Omental fat pad (tissue), 4 donors: ENCODE data around the gene STX16. TPM values are rescaled to one million over a fixed set of nuclear protein-coding genes. Genes with fewer than 3 reads are reported as not detected.
"Not testable (repeated sequence)": the region's sequence is repeated elsewhere in the genome, so short reads cannot be mapped to it uniquely, and the experiment has no call there.

Experiments used
- ATAC-seq: fragments of 150-250 bp; one replicate; pipeline ENCODE4 v1.9.1; 2016; ENCODE audit warnings: mild to moderate bottlenecking, moderate library complexity; ENCODE audit not compliant: low FRiP score
- DNase-seq: peaks from one replicate; pipeline ENCODE4 v3.0.0-alpha.2; 2019; ENCODE audit warnings: low spot score
- total RNA-seq, 4 donors: library from RNA; depleted of rRNA; stranded (reverse); fragments of >200 nt; gene quantifications; one replicate each; pipeline ENCODE4 v1.1.0, GENCODE V29; 2016
- TF ChIP-seq, protein P1 (sequence below), 3 donors: fragments of 450-650 bp; IDR thresholded peaks; one replicate each; pipeline ENCODE4 v1.5.1; 2016 to 2017; ENCODE audit warnings: antibody characterized with exemption in 3 of 3, mild to moderate bottlenecking in 3 of 3, moderate library complexity in 2 of 3

The STX16 gene
- total RNA-seq, 4 donors from 2014 or later: 38.5 to 87.2 (median 49.1) TPM

DNA sequence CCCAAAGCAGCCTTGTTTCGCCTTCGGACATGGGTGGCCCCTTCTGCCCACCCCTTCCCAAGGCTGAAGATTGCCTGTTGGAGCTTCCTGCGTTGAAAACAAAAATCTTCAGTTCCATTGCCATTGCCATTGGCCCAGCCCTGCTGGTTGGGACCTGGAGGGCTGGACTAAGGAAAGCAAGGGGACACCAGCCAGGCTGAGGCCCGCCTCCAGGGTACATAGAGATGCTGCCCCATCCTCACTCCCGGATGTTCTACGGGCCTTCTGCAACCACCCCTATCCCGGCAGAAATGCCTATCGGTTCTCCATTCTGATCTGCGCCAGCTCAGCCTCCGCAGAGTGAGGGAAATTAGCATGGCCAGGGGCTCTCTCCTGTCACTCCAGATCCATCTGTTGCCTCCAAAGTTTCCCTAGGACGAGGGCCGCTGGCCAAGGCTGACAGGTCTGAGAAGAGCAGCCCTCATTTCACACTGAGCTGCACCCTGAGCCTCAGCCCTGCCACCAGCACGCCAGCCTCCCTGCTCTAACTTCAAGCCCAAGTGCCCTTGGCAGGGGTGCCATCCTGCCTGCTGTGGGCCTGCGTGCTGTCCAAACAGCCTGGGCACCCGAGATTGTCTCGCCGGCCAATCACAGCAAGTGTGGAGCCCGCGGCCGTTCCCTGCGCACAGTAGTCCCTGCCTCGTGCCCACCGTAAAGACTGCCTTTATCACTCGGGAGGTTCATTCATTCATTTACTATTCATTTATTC lies 13.4 kb upstream of the STX16 start:
- ATAC-seq (no peak), DNase-seq (no peak)
- TF ChIP-seq, protein P1, sequence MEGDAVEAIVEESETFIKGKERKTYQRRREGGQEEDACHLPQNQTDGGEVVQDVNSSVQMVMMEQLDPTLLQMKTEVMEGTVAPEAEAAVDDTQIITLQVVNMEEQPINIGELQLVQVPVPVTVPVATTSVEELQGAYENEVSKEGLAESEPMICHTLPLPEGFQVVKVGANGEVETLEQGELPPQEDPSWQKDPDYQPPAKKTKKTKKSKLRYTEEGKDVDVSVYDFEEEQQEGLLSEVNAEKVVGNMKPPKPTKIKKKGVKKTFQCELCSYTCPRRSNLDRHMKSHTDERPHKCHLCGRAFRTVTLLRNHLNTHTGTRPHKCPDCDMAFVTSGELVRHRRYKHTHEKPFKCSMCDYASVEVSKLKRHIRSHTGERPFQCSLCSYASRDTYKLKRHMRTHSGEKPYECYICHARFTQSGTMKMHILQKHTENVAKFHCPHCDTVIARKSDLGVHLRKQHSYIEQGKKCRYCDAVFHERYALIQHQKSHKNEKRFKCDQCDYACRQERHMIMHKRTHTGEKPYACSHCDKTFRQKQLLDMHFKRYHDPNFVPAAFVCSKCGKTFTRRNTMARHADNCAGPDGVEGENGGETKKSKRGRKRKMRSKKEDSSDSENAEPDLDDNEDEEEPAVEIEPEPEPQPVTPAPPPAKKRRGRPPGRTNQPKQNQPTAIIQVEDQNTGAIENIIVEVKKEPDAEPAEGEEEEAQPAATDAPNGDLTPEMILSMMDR (IDR thresholded peaks at IDR 0.05): no peak

DNA sequence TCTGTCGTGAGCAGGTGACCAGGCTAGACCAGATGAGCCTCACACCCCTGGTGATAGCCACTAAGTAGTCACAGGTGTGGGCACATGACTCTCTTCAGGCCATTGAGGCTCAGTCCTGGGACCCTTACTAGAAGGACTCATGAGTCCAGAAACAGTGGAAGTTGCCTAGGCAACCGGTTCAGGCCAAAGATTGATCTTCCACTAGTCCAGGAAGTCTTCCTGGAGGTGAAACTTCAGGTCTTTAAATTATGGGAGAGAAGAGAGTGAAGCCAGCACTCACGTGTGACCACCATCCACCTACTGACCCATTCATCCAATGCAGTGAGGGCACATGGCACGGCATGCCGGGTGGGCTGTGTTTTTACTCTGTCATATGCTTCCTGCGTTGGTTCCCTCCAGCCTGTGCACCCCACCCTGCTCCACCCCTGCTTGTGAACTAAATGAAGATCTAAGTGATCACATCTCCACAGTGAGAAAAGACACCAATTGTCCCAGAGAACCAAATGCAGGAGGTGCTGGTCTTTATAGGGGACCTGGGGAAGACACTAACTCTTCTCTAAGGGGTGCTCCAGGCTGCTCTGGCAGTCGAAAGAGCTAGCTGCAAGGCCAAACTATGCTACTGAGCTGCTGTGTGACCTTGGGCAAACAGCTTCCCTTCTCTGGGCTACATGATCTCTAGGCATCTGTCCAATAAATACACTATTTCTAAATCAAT lies 12.5 kb upstream of the STX16 start:
- TF ChIP-seq, protein P1 (IDR thresholded peaks at IDR 0.05): no peak
- DNase-seq: no peak

DNA sequence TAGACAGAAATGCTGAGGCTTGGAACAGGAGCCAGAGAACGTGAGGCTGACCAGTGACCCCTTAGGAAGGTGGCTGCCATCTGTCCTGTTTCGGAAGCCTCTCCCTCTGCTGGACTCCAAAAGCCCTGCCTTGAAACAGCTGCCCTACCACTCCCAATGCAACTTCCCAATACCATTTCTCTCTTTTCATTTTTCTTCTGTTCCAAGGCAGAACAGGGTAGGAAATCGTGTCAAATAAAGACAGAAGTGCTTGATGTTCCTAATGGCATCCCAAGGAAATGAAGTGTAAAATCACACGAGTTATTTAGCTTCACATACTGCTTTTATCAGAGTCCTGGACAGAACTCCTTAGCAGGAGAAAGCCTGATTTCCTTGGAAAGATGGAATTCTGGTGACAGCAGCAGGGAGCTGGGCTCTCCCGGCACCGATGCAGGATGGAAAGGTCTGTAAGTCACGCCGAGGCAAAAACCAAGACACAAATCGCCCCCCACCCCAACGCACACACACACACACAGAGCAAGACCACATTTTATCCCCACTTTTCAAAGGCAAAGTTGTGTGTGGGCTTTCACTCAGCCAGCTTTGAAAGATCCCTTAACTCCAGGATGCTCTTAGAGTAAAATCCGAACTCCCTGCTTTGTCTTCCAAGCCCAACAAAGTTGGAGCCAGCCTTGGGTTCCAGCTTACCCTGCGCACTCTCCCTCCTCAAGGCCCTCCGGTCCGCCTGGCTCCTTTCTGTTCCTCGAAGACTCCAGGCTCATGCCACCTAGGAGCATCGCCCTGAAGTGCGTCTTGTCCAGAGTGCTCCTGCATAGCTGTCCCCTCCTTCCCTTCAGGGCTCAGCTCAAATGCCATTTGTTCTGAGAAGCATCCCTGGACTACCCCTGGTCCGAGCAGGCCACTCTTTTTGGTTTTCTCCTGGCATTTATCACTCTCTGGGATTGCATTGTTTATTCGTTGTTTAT lies 11.6 kb upstream of the STX16 start:
- no peak for DNase-seq
- TF ChIP-seq, protein P1 (IDR thresholded peaks at IDR 0.05): no peak
- no peak for ATAC-seq

More for the DNA sequence above, 12.5 kb upstream of the STX16 start:
- ATAC-seq: no peak

DNA sequence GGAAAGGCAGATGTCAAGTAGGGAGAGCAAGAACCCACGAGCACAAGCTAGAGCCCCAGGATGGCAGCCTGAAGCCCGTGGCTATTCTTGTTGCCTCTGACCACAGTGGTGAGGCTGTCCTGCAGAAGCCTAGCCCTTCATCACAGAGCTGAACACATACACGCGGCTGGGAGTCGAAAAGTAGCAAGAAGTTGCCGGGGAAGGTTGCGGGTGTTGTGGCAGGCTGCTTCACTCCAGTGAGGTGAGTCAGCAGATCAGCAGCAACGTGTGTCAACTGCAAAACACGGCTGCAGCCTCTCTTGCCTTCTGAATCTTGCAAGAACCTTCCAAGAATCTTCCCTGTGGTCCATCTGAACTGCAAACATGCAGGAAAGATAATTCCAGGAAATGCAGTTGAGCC lies 10.6 kb upstream of the STX16 start:
- TF ChIP-seq, protein P1 (IDR thresholded peaks at IDR 0.05): no peak
- DNase-seq (no peak), ATAC-seq (no peak)

DNA sequence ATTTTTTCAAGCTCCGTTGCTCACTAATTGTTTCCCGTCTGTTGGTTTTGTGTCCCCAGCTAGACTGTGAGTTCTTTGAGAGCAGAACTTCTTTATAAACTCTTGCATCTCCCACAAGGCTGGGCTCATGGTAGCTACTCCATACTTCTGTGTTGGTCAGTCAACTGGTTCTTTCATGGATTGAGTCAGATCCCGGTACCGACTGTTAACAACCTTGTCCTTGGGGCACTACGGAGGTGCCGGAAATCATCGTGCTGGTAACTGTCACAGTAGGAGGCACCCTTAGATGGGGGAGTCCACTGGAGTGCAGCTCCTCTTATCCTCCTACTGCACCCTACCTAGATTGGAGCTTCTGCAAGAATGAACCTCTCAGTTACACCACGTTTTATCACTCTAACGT lies 8.6 kb upstream of the STX16 start:
- DNase-seq (no peak), ATAC-seq (no peak)
- TF ChIP-seq, protein P1 (IDR thresholded peaks at IDR 0.05): no peak

DNA sequence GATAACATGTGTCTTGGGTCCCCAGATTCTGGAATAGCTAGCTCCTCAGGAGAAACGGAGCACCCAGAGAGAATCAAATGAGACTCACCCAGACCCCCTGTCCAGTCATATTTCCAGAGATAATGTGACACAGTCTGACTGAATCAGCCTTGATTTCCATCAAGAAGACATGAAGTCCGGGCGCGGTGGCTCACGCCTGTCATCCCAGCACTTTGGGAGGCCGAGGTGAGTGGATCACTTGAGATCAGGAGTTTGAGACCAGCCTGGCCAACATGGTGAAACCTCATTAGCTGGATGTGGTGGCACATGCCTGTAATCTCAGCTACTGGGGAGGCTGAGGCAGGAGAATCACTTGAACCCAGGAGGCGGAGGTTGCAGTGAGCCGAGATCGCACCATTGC lies 8.2 kb upstream of the STX16 start:
- DNase-seq: not testable (repeated sequence)

DNA sequence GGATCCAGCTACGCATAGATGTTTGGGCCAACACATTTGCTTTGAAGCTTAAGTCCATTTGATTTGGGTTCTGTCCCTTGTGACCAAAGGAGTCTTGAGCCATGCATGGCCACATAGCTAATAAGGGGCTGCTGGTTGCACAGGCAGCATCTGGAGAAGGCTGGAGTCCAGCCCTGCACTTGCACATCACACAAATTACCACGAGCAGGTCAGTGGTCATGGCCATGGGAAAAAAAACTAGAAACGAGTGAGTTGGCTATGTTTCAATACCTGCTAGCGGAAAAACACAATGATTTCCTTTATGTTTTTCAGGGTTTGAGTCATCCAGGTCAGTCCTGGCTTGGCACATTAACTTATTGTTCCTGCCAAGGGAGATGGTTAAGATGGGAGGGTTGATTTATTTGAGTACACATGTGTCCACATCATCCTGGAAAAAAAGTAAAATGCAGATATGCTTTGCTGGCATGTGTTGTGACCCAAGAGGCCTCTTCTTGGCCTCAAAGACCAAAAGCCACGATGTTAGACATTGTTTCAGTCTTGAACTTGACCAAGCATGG lies 5.6 kb upstream of the STX16 start:
- TF ChIP-seq, protein P1 (IDR thresholded peaks at IDR 0.05): no peak
- no peak for DNase-seq
- ATAC-seq: peak; percentile 75

More for the DNA sequence above, 8.2 kb upstream of the STX16 start:
- not testable (repeated sequence) for ATAC-seq
